Progenitor cell of endocrine pancreas (in vitro differentiated cells): ENCODE measurements around the gene STARD7. TPM values are rescaled to one million over a fixed set of nuclear protein-coding genes. Genes with fewer than 3 reads are reported as not detected.

Source experiments
- DNase-seq: peaks from one replicate; pipeline ENCODE4 v3.0.0; 2021; ENCODE audit warnings: low spot score; ENCODE audit not compliant: unreplicated experiment
- H3K27ac Mint-ChIP-seq: 2 replicates; pipeline ENCODE4 v1.8.0; 2021; ENCODE audit warnings: mild to moderate bottlenecking, moderate library complexity, mixed read lengths
- H3K27me3 Mint-ChIP-seq: 2 replicates; pipeline ENCODE4 v1.8.0; 2021; ENCODE audit warnings: mixed read lengths
- H3K36me3 Mint-ChIP-seq: 2 replicates; pipeline ENCODE4 v1.8.0; 2022; ENCODE audit warnings: mixed read lengths; ENCODE audit not compliant: insufficient read depth
- H3K4me1 Mint-ChIP-seq: 2 replicates; pipeline ENCODE4 v1.8.0; 2021; ENCODE audit warnings: low read depth, mixed read lengths
- H3K4me3 Mint-ChIP-seq: 2 replicates; pipeline ENCODE4 v1.8.0; 2021; ENCODE audit warnings: low read depth, mild to moderate bottlenecking, moderate library complexity, mixed read lengths
- H3K9me3 Mint-ChIP-seq: 2 replicates; pipeline ENCODE4 v1.8.0; 2021; ENCODE audit warnings: low read depth, mixed read lengths
- total RNA-seq: library from RNA; stranded (reverse); gene quantifications from 2 replicates; pipeline ENCODE4 v1.2.1, GENCODE V29; 2021
- TF ChIP-seq, protein P1 (sequence below): fragments of 200-600 bp; sonication (generic); IDR thresholded peaks from one replicate; pipeline ENCODE4 v1.5.0; 2021; ENCODE audit warnings: antibody characterized with exemption, mild to moderate bottlenecking; ENCODE audit not compliant: unreplicated experiment

Gene STARD7
- total RNA-seq, 1 donor from 2014 or later, result 118 TPM

DNA sequence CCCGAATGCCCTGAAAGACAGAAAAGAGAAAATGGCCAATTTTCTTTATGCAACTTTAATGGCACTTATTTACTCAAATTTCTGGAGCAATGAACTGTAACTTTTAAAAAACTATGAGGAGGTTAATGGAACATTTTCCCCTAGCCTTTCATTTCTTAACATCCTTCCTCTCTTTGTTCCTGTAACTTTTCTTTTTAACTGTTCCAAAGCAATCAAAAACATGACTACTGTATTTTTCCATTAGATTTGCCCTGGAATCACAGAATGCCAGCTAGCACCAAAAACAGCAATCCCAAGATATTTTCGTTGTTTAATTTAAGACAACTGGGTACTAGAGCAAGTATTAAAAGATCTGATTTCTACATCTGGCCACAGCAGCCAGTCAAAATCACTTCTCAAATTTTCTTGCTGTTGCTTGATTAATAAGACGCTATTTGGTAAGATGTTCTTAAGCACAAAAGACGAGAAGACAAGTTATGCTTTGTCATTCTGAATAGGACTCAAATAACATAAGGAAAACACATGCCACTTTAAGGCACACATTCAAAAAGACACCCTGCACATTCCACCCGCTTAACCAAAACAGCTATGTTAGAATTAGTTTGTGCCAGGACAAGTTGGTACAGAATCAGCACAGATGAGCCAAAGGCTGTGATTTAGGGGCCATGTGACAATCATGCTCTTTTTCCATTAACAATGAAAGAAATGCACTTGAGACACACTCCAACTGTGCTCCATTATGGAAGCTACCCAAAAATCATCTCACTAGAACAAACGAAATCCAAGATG lies 3.6 kb downstream of the STARD7 start:
- TF ChIP-seq, protein P1, sequence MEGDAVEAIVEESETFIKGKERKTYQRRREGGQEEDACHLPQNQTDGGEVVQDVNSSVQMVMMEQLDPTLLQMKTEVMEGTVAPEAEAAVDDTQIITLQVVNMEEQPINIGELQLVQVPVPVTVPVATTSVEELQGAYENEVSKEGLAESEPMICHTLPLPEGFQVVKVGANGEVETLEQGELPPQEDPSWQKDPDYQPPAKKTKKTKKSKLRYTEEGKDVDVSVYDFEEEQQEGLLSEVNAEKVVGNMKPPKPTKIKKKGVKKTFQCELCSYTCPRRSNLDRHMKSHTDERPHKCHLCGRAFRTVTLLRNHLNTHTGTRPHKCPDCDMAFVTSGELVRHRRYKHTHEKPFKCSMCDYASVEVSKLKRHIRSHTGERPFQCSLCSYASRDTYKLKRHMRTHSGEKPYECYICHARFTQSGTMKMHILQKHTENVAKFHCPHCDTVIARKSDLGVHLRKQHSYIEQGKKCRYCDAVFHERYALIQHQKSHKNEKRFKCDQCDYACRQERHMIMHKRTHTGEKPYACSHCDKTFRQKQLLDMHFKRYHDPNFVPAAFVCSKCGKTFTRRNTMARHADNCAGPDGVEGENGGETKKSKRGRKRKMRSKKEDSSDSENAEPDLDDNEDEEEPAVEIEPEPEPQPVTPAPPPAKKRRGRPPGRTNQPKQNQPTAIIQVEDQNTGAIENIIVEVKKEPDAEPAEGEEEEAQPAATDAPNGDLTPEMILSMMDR, result no peak
- Mint-ChIP-seq H3K27me3 (no peaks in the 10 kb centered on the region), H3K27ac (peak overlapping the region; percentile 1), H3K9me3 (no peaks in the 10 kb centered on the region), H3K4me3 (peak overlapping the region; percentile 17), H3K4me1 (peaks cover 51% of the 10 kb centered on the region), H3K36me3 (peaks cover 3% of the 10 kb centered on the region)
- no peak for DNase-seq

GRCh38 chr2:96203130-96204028 lies 5.2 kb downstream of the STARD7 start:
- DNase-seq, result no peak
- TF ChIP-seq, protein P1, result no peak
- H3K4me3 Mint-ChIP-seq, result no peak overlapping the region
- H3K36me3 Mint-ChIP-seq, result peaks cover 3% of the 10 kb centered on the region
- H3K4me1 Mint-ChIP-seq, result peaks cover 46% of the 10 kb centered on the region
- H3K9me3 Mint-ChIP-seq, result no peaks in the 10 kb centered on the region
- peak overlapping the region; percentile 16 for H3K27ac Mint-ChIP-seq
- H3K27me3 Mint-ChIP-seq, result no peaks in the 10 kb centered on the region

DNA sequence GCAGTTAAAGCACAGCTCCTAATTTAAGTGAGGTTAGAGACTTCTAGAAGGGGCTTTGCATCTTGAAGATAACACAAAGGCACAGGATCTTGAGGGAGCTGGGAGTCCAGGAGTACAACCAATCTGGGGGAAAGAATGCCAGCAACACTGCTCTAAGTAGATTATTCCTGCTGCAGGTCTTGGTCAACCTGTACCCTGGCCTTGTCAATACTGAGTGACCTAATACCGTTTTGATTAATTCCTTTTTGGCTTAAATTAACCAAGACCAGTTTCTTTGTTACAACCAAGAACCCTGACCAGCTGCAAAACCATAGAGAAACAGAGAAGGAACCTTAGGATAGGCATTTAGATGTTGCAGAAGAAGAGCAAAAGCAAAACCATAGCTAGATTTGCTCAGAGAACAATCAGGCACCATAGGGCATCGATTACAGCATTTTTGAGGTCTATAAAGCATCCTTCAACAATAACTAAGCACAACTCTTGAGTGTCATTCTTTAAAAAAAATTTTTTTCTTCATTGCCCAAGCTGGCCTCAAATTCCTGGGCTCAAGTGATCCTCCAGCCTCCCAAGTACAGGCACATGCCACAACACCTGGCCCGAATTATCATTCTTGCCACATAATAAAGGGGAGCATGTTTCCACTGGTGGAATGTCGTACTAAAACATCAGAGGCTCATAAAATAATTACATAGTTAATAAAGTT lies 6.3 kb downstream of the STARD7 start:
- Mint-ChIP-seq H3K4me3 (no peak overlapping the region), H3K27ac (peak overlapping the region; percentile 46), H3K4me1 (peaks cover 41% of the 10 kb centered on the region), H3K27me3 (no peaks in the 10 kb centered on the region), H3K9me3 (no peaks in the 10 kb centered on the region), H3K36me3 (peaks cover 6% of the 10 kb centered on the region)
- TF ChIP-seq, protein P1, result no peak
- DNase-seq, result no peak

GRCh38 chr2:96201338-96201737 lies 7.3 kb downstream of the STARD7 start:
- no peak for DNase-seq
- no peak overlapping the region for H3K4me3 Mint-ChIP-seq
- H3K27me3 Mint-ChIP-seq, result no peaks in the 10 kb centered on the region
- H3K4me1 Mint-ChIP-seq, result peaks cover 34% of the 10 kb centered on the region
- H3K27ac Mint-ChIP-seq, result peak overlapping the region; percentile 49
- no peaks in the 10 kb centered on the region for H3K9me3 Mint-ChIP-seq
- TF ChIP-seq, protein P1, result no peak
- peaks cover 6% of the 10 kb centered on the region for H3K36me3 Mint-ChIP-seq

- H3K27me3 Mint-ChIP-seq, result no peaks in the 10 kb centered on the region
Observed at GRCh38 chr2:96198921-96199320, 9.7 kb downstream of the STARD7 start.

More at GRCh38 chr2:96198921-96199320, 9.7 kb downstream of the STARD7 start:
- Mint-ChIP-seq H3K36me3 (peaks cover 9% of the 10 kb centered on the region), H3K27ac (no peak overlapping the region), H3K4me1 (peaks cover 24% of the 10 kb centered on the region), H3K9me3 (no peaks in the 10 kb centered on the region), H3K4me3 (no peak overlapping the region)
- TF ChIP-seq, protein P1, result no peak
- no peak for DNase-seq
